Activated CD4-positive, CD25-positive, alpha-beta regulatory T cell treated with anti-CD3 and anti-CD28 coated beads, Interleukin-2, amount 50 U/mL, for 72 hours (primary cell): ENCODE results near the gene HTR2C.
"Not testable (repeated sequence)": the region's sequence is repeated elsewhere in the genome, so short reads cannot be mapped to it uniquely, and the experiment has no call there.

Source experiments
- DNase-seq: peaks from one replicate; pipeline ENCODE4 v3.0.0; 2021

Gene HTR2C

GRCh38 chrX:114583646-114584374 lies at the start of gene HTR2C:
TSS of gene HTR2C (plus strand) at chrX:114584086. CDS start at chrX:114726937, 142,851 bp downstream.
- no peak for DNase-seq

- no peak for DNase-seq
These were observed 3.5 kb upstream of the HTR2C start for GRCh38 chrX:114580336-114580735.

GRCh38 chrX:114581528-114582263 lies 2.2 kb upstream of the HTR2C start:
- no peak for DNase-seq

DNA sequence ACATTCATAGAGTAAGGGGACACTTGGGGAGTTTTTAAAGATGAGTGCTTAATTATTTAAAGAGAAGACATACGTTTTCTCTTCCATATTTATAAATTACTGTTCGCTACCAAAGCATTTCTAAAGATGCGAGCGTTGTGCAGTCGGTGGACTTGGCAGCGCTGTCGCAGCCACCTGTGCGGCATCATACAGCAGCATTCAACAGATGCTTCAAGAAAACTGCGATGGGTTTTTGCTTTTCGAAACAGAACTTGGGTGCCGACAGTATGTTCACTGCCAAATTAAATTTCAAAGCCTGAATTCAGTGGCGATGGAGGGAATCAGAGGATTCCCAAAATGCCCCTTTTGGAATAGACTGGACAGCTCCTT lies 1.6 kb upstream of the HTR2C start:
- DNase-seq = no peak

DNA sequence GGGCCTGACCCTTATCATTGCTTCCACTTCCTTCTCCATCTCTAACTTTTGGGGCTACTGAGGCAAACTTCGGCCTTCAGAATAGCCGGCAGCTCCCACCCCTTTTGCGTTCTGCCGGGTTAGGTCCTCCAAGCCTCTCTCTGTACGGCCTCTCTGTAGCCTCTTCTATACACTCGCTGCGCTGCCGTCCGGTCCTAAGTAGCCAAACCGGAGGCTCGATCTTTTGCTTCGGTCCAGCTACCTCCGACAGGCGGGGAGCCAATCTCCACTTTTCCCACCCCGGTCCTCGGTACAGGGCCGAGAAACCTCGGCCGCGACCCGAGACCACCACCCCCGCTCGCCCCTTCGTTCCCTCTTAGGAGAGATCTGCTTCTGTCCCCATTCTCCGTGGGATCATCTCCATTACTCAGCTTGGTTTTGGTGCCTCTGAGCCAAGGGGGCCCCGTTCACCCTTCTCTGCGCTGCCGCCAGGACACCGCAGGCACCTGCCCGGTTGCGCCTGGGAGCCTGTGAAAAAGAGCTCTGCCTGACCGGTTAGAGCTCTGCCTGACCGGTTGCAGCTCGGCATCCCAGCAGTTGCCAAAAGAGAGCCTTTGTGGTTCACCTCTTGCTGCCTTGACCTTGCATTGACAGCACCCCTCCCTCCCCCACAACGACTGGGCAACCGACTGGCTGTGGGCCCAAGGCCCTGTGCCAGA lies 1.0 kb upstream of the HTR2C start:
- DNase-seq = no peak

- no peak for DNase-seq
These were observed 573 bp downstream of the HTR2C start for GRCh38 chrX:114584375-114584943.

DNA sequence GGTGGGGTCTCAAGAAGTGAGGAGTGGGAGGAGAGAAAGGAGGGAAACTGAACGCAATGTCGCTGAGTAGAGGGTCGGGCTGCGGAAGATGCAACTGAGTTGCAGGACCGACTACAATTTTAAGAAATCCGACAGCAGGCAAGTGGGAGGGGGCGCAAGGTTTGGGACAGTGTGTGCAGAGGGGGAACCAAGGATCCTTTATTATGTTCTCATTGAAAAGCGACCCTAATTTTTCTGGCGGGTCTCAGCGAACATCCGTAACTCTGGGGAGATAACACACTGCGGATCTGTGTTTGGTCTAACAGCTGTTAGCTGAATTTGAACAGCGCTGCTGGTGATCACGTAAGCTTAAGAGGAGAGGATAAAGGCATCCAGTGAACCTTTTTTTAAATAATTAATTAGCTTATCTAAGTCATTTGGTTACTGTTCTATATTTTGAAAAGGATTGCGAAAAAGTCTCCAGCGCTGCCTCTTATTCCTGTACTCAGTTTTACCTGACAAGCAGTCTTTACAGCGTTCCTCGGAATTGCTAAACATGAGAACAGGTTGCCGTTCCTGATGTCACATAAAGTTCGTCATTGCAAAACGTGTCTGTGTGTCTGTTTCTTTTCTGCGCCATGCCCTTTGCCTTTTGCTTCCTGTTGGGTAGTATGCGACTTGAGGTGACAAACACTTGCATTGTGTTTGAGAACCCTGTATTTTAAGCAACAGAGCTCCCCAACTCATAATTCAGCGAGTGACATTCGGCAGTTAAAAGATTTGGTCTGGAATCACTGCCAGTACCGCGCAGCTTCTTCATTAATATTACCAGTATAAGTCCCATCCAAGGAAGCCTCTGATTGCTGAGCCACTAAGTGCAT lies 1.3 kb downstream of the HTR2C start:
- no peak for DNase-seq

- DNase-seq = no peak
These were observed 7.2 kb downstream of the HTR2C start for GRCh38 chrX:114591121-114591520.

DNA sequence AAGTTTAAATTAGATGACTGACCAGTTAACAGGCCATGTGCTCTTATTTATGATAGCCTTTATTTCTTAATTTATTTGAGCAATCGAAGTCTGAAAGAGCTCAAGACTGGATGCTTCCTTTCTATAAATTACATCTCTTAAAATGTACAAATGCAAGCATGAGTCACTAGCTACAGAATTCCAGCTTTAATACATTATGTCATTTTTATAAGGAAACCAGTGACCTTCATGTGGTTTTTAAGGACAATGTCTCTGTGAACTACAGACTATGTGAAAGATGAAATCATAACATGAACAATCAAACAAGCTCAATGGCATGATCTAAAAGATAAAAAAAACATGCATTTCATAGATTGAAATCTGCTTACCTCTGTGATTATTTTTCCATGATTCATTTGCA lies 15.4 kb downstream of the HTR2C start:
- no peak for DNase-seq

DNA sequence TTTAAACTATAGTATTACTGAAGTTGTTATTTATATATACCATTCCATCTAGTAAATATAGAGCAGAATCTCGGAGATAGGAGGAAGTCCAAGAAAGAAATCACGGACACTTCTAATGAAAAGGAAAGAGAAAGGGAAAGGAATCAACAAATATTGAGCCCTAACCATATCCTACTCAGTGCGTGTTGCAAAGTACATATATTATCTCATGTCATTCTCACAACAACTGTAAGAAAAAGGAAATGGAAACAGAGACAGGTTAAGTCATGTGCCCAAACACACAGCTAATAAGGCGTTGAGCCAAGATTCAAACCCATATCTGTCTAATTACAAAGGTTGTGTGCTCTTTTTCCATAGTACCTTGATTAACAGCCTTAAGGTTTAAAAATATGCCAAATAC lies 16.0 kb downstream of the HTR2C start:
- no peak for DNase-seq

- not testable (repeated sequence) for DNase-seq
These were observed 22.7 kb downstream of the HTR2C start for GRCh38 chrX:114606619-114607018.

- no peak for DNase-seq
These were observed 27.2 kb downstream of the HTR2C start for GRCh38 chrX:114611018-114611619.

- no peak for DNase-seq
These were observed 31.9 kb downstream of the HTR2C start for GRCh38 chrX:114615765-114616164.

DNA sequence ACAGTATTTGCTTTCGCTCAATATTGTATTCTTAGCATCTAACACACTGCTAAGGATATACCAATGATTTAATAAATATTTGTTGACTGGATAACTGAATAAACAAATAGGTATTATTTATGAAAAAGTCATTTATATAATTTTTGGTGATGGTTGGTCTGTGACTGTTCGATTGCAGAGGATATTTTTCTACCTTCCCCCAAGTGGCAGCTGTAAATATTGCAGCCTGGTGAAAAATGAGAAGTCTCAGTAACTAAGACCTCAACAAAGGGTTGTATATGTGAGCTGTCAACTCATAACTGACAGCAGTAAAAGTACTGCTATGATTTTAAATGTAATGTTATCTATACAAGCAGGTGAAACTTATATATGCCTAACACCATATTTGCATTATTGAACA lies 36.0 kb downstream of the HTR2C start:
- no peak for DNase-seq

DNA sequence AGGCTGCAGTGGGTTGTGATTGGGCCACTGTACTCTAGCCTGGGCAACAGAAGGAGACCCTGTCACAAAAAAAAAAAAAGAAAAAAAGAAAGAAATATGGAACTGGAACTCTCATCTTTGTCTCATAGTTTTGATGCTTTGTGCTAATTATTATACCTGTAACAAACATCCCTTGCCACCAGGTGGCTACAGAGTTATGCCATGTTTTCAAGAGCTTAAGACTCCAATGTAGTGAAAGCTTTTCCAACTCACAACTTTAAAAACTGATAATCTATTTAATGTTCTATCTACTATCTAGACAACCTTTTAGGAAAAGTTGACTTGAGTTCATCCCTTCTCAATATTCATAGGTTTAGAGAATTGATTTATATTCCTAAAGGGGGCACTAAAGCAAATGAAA lies 42.4 kb downstream of the HTR2C start:
- no peak for DNase-seq

- DNase-seq = no peak
These were observed 52.1 kb downstream of the HTR2C start for GRCh38 chrX:114635986-114636385.

DNA sequence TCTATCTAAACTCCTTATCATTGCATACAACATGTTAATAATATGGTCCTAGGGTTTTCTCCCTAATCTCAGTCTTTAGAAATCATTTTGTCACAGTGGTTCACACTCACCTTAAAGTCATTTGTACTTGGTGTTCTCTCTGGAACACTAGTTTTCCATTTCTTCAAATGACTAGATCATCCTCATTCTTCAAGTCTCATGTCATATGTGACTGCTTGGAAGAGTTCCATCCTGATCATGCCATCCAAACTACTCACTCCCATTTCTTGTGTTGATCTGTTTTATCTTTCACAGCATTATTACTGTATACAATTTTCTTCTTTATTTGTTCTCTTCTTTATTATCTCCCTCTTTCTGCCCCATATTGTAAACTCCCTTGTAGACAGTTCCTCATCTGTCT lies 66.5 kb downstream of the HTR2C start:
- no peak for DNase-seq

DNA sequence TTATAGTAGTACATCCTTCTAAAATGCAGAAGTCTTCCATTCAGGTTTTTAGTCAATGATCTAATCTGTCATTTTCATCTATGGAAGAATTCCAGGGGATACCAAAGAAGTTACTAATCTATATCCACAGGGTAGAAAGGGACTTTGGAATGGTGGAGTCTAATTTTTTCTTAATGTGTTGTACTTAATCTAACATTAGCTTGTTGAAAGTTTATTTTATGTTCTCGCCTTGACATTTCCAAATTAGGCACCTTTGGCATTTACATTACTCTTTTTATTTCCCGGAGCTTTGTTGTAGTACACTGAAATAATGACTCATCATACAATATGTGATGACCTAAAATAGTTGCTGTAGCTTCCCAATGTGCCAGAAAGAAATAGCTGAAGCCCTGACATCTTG lies 91.5 kb downstream of the HTR2C start:
- no peak for DNase-seq

DNA sequence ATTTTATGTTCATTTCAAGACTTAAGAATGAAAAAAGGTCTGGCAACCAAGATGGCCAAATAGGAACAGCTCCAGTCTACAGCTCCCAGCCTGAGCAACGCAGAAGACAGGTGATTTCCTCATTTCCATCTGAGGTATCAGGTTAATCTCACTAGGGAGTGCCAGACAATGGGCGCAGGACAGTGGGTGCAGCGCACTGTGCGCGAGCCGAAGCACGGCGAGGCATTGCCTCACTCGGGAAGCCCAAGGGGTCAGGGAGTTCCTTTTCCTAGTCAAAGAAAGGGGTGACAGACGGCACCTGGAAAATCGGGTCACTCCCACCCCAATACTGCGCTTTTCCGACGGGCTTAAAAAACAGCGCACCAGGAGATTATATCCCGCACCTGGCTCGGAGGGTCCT lies 116.6 kb downstream of the HTR2C start:
- not testable (repeated sequence) for DNase-seq

DNA sequence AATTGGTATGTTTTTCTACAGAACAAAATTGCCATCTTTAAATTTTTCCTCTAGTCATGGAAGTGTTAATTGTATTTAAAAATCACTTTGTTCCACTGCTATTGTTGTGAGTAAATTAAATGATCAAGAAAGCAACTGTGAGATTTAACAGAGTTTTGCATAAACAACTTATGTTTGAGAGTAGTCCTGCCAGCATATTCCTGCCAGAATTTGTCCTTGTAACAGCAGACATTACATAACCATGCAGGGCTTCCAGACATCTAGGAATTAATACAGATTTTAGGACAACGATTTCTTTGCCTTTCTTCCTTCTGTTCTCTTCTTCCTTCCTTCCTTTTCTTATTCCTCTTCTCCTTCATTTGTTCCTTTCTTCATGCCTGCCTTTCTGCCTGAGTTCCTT lies 125.5 kb downstream of the HTR2C start:
- DNase-seq = no peak

DNA sequence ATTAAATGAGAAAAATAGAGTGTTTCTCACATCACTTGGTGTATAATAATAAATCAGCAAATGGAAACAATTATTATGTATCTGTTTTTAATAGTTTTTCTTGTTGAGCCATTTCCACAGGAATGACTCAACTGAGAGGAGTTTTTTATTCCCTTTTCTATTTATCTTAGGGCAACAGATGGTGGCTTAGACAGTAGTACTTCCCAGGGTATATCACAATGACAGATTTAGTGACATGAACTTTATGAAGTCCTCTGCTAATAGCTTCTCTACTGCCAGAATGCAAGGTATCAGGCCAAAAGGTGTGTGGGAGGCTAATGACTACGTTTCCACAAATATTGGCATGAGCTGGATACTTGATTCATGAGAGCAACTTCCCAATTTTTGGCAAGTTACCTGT lies 126.7 kb downstream of the HTR2C start:
- no peak for DNase-seq

GRCh38 chrX:114712466-114712865 lies 128.6 kb downstream of the HTR2C start:
- no peak for DNase-seq
